PFSK-1 (cell line): ENCODE data around the gene RAB3GAP1.

Experiments used
- FOXP2 ChIP-seq: optimal IDR thresholded peaks from 2 replicates; pipeline ENCODE3; 2011; ENCODE audit warnings: borderline replicate concordance, control low read depth, inconsistent platforms; ENCODE audit not compliant: insufficient read depth; ENCODE audit errors: extremely low read length, extremely low read depth
- POLR2AphosphoS5 ChIP-seq: IDR thresholded peaks from 2 replicates; pipeline ENCODE4 v1.6.1; 2012; ENCODE audit warnings: low read depth, mild to moderate bottlenecking, control low read depth, low read length, moderate library complexity
- SIN3A ChIP-seq: IDR thresholded peaks from 2 replicates; pipeline ENCODE4 v1.6.1; 2012; ENCODE audit warnings: mild to moderate bottlenecking, low read length, moderate library complexity, borderline replicate concordance; ENCODE audit not compliant: insufficient read depth
- TAF1 ChIP-seq: IDR thresholded peaks from 2 replicates; pipeline ENCODE4 v1.6.1; 2012; ENCODE audit warnings: low read length, control low read depth, borderline replicate concordance; ENCODE audit not compliant: insufficient read depth
- TF ChIP-seq, protein P1 (sequence below), 2 experiments: IDR thresholded peaks; 2 replicates each; pipeline versions ENCODE4 v1.6.1 to v1.8.0; 2011 to 2012; ENCODE audit warnings: low read depth in 2 of 2, low read length in 2 of 2, control low read depth in 1 of 2, inconsistent platforms in 1 of 2, mild to moderate bottlenecking in 1 of 2, moderate library complexity in 1 of 2; ENCODE audit not compliant: insufficient read depth in 1 of 2

RAB3GAP1 gene

DNA sequence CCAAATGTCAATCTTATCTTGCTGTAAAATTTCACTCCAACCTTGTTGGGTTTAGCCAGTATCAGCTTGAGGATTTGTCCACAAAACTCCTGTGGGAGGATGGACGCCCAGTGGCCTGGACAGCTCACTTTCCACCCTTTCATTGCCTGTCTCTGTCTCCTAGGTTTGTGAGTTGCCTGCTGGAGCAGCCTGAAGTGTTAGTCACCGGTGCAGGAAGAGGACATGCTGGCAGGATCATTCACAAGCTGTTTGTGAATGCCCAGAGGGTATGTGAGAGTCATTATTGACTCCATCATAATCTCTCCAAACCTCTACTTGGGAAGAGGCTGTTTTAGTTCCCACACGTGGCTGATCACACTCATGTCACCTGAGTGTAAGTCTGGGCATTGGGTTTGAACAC is 112.3 kb downstream of the RAB3GAP1 start:
- TF ChIP-seq TAF1 (no peak), SIN3A (no peak), POLR2AphosphoS5 (no peak), FOXP2 (no peak)
- TF ChIP-seq, protein P1, sequence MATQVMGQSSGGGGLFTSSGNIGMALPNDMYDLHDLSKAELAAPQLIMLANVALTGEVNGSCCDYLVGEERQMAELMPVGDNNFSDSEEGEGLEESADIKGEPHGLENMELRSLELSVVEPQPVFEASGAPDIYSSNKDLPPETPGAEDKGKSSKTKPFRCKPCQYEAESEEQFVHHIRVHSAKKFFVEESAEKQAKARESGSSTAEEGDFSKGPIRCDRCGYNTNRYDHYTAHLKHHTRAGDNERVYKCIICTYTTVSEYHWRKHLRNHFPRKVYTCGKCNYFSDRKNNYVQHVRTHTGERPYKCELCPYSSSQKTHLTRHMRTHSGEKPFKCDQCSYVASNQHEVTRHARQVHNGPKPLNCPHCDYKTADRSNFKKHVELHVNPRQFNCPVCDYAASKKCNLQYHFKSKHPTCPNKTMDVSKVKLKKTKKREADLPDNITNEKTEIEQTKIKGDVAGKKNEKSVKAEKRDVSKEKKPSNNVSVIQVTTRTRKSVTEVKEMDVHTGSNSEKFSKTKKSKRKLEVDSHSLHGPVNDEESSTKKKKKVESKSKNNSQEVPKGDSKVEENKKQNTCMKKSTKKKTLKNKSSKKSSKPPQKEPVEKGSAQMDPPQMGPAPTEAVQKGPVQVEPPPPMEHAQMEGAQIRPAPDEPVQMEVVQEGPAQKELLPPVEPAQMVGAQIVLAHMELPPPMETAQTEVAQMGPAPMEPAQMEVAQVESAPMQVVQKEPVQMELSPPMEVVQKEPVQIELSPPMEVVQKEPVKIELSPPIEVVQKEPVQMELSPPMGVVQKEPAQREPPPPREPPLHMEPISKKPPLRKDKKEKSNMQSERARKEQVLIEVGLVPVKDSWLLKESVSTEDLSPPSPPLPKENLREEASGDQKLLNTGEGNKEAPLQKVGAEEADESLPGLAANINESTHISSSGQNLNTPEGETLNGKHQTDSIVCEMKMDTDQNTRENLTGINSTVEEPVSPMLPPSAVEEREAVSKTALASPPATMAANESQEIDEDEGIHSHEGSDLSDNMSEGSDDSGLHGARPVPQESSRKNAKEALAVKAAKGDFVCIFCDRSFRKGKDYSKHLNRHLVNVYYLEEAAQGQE (IDR thresholded peaks at IDR 0.05; ENCODE audit: insufficient read depth in 1 of 2, low read depth in 2 of 2, low read length in 2 of 2) = 0 out of 4 replicates have a peak, but pooled peaks of 1 of the 2 experiments have one; percentile 33

DNA sequence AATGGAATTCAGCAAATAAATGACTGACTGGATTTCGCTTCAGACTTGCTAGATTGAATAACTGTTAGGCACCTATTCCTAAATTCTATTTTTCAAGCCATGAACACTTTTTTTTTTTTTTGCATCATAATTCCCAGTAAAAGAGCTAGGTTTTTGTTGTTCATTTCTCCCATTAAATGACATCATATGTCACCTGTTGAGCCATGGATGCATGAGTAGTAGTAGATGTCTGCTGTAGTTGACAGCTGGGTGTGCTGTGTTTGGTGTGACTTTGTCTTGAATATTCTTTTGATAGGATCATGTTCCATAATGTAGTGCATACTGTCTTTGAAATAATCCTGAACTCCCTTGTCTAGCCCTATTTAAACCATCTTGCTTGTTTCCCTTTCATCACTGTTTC is 115.2 kb downstream of the RAB3GAP1 start:
- TF ChIP-seq SIN3A (no peak), POLR2AphosphoS5 (no peak), FOXP2 (no peak), TAF1 (no peak)
- TF ChIP-seq, protein P1 (IDR thresholded peaks at IDR 0.05; ENCODE audit: insufficient read depth in 1 of 2, low read depth in 2 of 2, low read length in 2 of 2) = no peak

- TF ChIP-seq FOXP2 = no peak
Observed at GRCh38 chr2:135168204-135168856, 116.2 kb downstream of the RAB3GAP1 start.

- TF ChIP-seq FOXP2 (no peak), SIN3A (no peak), POLR2AphosphoS5 (no peak), TAF1 (no peak)
- TF ChIP-seq, protein P1 (IDR thresholded peaks at IDR 0.05; ENCODE audit: insufficient read depth in 1 of 2, low read depth in 2 of 2, low read length in 2 of 2) = no peak
Observed at GRCh38 chr2:135169900-135170753, 118.0 kb downstream of the RAB3GAP1 start.

DNA sequence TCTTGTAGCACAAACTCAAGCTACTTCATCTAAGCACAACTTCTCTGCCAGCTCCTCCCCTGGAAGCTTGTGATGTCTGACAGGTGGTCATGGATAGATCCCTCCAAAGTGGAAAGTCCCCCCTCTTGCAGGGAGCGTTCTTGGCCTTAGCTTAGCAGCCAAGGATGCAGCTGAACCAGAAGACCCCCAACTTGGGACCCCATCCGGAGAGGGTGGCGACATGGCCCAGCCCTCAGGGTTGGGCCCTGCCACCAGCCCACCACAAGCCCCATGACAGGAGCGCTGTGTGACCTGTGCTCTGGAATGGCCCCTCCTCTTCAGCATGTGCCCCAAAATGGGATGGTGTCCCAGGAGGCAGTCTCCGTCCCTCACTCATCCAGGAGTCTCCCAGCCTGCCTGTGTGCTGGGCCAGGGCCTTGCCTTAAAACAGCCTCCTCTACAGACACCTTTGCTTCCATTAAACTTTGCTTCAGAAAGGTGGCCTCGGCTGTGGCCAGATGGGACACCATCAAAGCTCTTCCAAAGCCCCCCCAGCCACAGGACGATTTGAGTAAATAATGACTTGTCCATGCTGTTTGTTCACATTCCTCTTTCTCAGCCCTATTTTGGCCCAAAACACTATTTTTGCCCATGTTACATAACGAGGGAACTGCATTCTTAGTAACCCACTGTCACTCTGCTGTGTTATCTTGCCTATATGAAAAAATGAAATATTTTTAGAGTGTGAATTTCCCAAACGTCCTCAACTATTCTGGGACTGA is 122.1 kb downstream of the RAB3GAP1 start:
- TF ChIP-seq POLR2AphosphoS5 (no peak), SIN3A (no peak), TAF1 (no peak), FOXP2 (no peak)
- TF ChIP-seq, protein P1 (IDR thresholded peaks at IDR 0.05; ENCODE audit: insufficient read depth in 1 of 2, low read depth in 2 of 2, low read length in 2 of 2) = no peak
